Astrocyte (in vitro differentiated cells and primary cell): Measurements from ENCODE around the gene DENND10. TPM values are rescaled to one million over a fixed set of nuclear protein-coding genes. Genes with fewer than 3 reads are reported as not detected.

Experiments used
- DNase-seq: peaks from one replicate; pipeline ENCODE4 v3.0.0-alpha.2; 2010; ENCODE audit warnings: low read depth
- FAIRE-seq: peaks from 2 replicates; lab custom pipeline; 2011; peaks lifted over from hg19 to GRCh38; lab: Jason Lieb, UNC
- H2AFZ ChIP-seq: 2 replicates; pipeline ENCODE4 v1.6.0; 2012; ENCODE audit warnings: low read depth, low read length, inconsistent platforms
- H3K27ac ChIP-seq: 2 replicates; pipeline ENCODE4 v1.5.1; 2011; ENCODE audit warnings: low read depth, low read length, inconsistent platforms
- H3K27me3 ChIP-seq: 2 replicates; pipeline ENCODE4 v1.6.0; 2011; ENCODE audit warnings: low read length, inconsistent platforms; ENCODE audit not compliant: insufficient read depth
- H3K36me3 ChIP-seq: 2 replicates; pipeline ENCODE4 v1.5.1; 2011; ENCODE audit warnings: low read length, inconsistent platforms; ENCODE audit not compliant: insufficient read depth
- H3K4me1 ChIP-seq: 2 replicates; pipeline ENCODE4 v1.5.1; 2011; ENCODE audit warnings: low read length, inconsistent platforms; ENCODE audit not compliant: insufficient read depth
- H3K4me2 ChIP-seq: 2 replicates; pipeline ENCODE4 v1.6.0; 2012; ENCODE audit warnings: low read length, inconsistent platforms
- H3K4me3 ChIP-seq: 2 replicates; pipeline ENCODE4 v1.5.1; 2011; ENCODE audit warnings: low read depth, mild to moderate bottlenecking, low read length, inconsistent platforms; ENCODE audit not compliant: insufficient read depth
- H3K79me2 ChIP-seq: 2 replicates; pipeline ENCODE4 v1.6.0; 2012; ENCODE audit warnings: mild to moderate bottlenecking, low read length, inconsistent platforms; ENCODE audit not compliant: insufficient read depth
- H3K9ac ChIP-seq: 2 replicates; pipeline ENCODE4 v1.6.0; 2012; ENCODE audit warnings: mild to moderate bottlenecking, low read length, inconsistent platforms
- H3K9me3 ChIP-seq: 2 replicates; pipeline ENCODE4 v1.5.1; 2012; ENCODE audit warnings: low read depth, mild to moderate bottlenecking, low read length, inconsistent platforms; ENCODE audit not compliant: insufficient read depth
- H4K20me1 ChIP-seq: 2 replicates; pipeline ENCODE4 v1.6.0; 2012; ENCODE audit warnings: low read length, inconsistent platforms; ENCODE audit not compliant: insufficient read depth
- H3K27ac Mint-ChIP-seq: one replicate; pipeline ENCODE4 v1.8.0; 2021; ENCODE audit warnings: mild to moderate bottlenecking, mixed read lengths; ENCODE audit not compliant: unreplicated experiment
- H3K27me3 Mint-ChIP-seq: one replicate; pipeline ENCODE4 v1.8.0; 2021; ENCODE audit warnings: low read depth, mixed read lengths; ENCODE audit not compliant: unreplicated experiment
- H3K36me3 Mint-ChIP-seq: one replicate; pipeline ENCODE4 v1.8.0; 2021; ENCODE audit warnings: low read depth, mixed read lengths; ENCODE audit not compliant: unreplicated experiment
- H3K4me1 Mint-ChIP-seq: one replicate; pipeline ENCODE4 v1.8.0; 2021; ENCODE audit warnings: low read depth, mixed read lengths; ENCODE audit not compliant: unreplicated experiment
- H3K4me3 Mint-ChIP-seq: one replicate; pipeline ENCODE4 v1.8.0; 2021; ENCODE audit warnings: mild to moderate bottlenecking, moderate library complexity, mixed read lengths; ENCODE audit not compliant: unreplicated experiment
- H3K9me3 Mint-ChIP-seq: one replicate; pipeline ENCODE4 v1.8.0; 2021; ENCODE audit warnings: mild to moderate bottlenecking, mixed read lengths; ENCODE audit not compliant: unreplicated experiment
- CTCF ChIP-seq: IDR thresholded peaks from 2 replicates; pipeline ENCODE4 v1.5.1; 2011; ENCODE audit warnings: low read depth, mild to moderate bottlenecking, inconsistent platforms, low read length, moderate library complexity; ENCODE audit not compliant: insufficient read depth
- EZH2 ChIP-seq: IDR thresholded peaks from 2 replicates; pipeline ENCODE4 v1.6.1; 2012; ENCODE audit warnings: mild to moderate bottlenecking, low read length, inconsistent platforms; ENCODE audit not compliant: insufficient read depth
- total RNA-seq: library from RNA; stranded (reverse); gene quantifications from 2 replicates; pipeline ENCODE4 v1.2.1, GENCODE V29; 2021

The DENND10 gene
- total RNA-seq, 1 donor from 2014 or later, result 41.8 TPM

- H3K9me3 Mint-ChIP-seq, result no peaks in the 10 kb centered on the region
Measured at GRCh38 chr10:119116326-119116951, 12.5 kb downstream of the DENND10 start.

GRCh38 chr10:119118231-119118630 is 14.3 kb downstream of the DENND10 start:
- no peak for TF ChIP-seq EZH2
- TF ChIP-seq CTCF, result no peak
- no peaks in the 10 kb centered on the region for H3K79me2 ChIP-seq
- no peak overlapping the region for H3K9ac ChIP-seq
- no peaks in the 10 kb centered on the region for H3K9me3 ChIP-seq
- H3K36me3 Mint-ChIP-seq, result peaks cover 20% of the 10 kb centered on the region
- H3K4me3 ChIP-seq, result no peak overlapping the region
- H3K4me3 Mint-ChIP-seq, result no peak overlapping the region
- DNase-seq (no peak), FAIRE-seq (no peak)
- peaks cover 18% of the 10 kb centered on the region for H3K4me1 Mint-ChIP-seq
- no peaks in the 10 kb centered on the region for H3K27me3 ChIP-seq
- H3K27ac ChIP-seq, result no peak overlapping the region
- H3K27me3 Mint-ChIP-seq, result no peaks in the 10 kb centered on the region
- no peak overlapping the region for H3K4me2 ChIP-seq
- H3K4me1 ChIP-seq, result peaks cover 7% of the 10 kb centered on the region
- peak overlapping the region; percentile 9 for H3K27ac Mint-ChIP-seq
- H3K9me3 Mint-ChIP-seq, result no peaks in the 10 kb centered on the region
- no peaks in the 10 kb centered on the region for H4K20me1 ChIP-seq
- H3K36me3 ChIP-seq, result peaks cover 12% of the 10 kb centered on the region
- no peak overlapping the region for H2AFZ ChIP-seq

More at GRCh38 chr10:119116326-119116951, 12.5 kb downstream of the DENND10 start:
- Histone ChIP-seq H3K79me2 (no peaks in the 10 kb centered on the region), H3K36me3 (peaks cover 9% of the 10 kb centered on the region), H3K9ac (no peak overlapping the region), H3K9me3 (no peaks in the 10 kb centered on the region), H2AFZ (no peak overlapping the region), H3K27ac (no peak overlapping the region), H3K4me1 (peaks cover 13% of the 10 kb centered on the region), H3K4me2 (no peak overlapping the region), H4K20me1 (no peaks in the 10 kb centered on the region), H3K27me3 (no peaks in the 10 kb centered on the region), H3K4me3 (no peak overlapping the region)
- no peak overlapping the region for H3K4me3 Mint-ChIP-seq
- peaks cover 15% of the 10 kb centered on the region for H3K36me3 Mint-ChIP-seq
- no peak for DNase-seq
- TF ChIP-seq EZH2 (no peak), CTCF (no peak)
- H3K27ac Mint-ChIP-seq, result no peak overlapping the region
- no peaks in the 10 kb centered on the region for H3K27me3 Mint-ChIP-seq
- no peak for FAIRE-seq
- peaks cover 21% of the 10 kb centered on the region for H3K4me1 Mint-ChIP-seq

GRCh38 chr10:119119400-119119799 is 15.5 kb downstream of the DENND10 start:
- no peak for FAIRE-seq
- no peak for TF ChIP-seq CTCF
- TF ChIP-seq EZH2, result no peak
- Histone ChIP-seq H3K4me2 (no peak overlapping the region), H3K9me3 (no peaks in the 10 kb centered on the region), H3K36me3 (peaks cover 12% of the 10 kb centered on the region), H3K79me2 (no peaks in the 10 kb centered on the region), H3K4me3 (no peak overlapping the region), H4K20me1 (no peaks in the 10 kb centered on the region), H3K9ac (no peak overlapping the region), H3K27me3 (no peaks in the 10 kb centered on the region), H3K4me1 (peaks cover under 1% of the 10 kb centered on the region), H2AFZ (no peak overlapping the region), H3K27ac (no peak overlapping the region)
- Mint-ChIP-seq H3K4me1 (peaks cover 10% of the 10 kb centered on the region), H3K36me3 (peaks cover 20% of the 10 kb centered on the region), H3K27ac (no peak overlapping the region), H3K27me3 (no peaks in the 10 kb centered on the region), H3K4me3 (no peak overlapping the region), H3K9me3 (no peaks in the 10 kb centered on the region)
- no peak for DNase-seq
